Measurements from ENCODE around the gene UPF1.

UPF1 gene

DNA sequence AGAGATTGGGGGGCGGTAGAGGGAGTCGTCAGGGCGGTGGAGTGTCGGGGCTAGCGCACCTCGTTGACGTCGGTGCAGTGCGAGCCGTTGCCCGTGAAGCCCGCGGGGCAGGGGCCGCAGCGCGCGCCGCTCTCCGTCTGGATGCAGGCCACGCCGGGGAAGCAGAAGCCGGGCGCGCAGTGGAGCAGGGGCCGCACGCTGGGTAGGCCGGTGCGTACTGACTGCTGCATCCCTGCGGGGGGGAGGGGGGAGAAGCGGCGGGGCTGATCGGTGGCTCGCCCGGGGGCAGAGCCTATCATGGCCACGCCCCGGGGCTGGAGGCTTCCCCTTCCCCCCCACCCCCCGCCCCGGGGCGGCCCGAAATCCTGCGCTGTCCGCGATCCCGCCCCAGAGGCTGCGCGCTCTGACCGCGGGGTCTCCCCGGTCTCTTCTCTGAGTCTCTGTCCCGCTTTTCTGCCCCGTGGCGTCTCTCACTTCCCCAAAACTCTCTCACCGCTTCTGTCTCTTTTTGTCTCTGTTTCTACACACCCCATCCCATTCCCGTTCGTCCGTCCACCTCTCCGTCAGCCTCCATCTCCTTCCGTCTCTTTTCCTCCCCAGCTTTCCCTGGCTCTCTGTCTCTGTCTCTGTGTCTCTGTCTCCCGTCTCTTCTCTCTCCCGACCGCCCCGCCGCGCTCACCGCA, 41.7 kb upstream of the UPF1 start:
- H4K20me1 ChIP-seq (ENCODE audit: insufficient read depth, low read length) = no peaks in the 10 kb centered on the region
- H3K4me2 ChIP-seq (ENCODE audit: low read depth, low read length) = no peak overlapping the region

GRCh38 chr19:18790566-18791314, 41.0 kb upstream of the UPF1 start, which contains the start of gene COMP:
TSS of gene COMP (minus strand) at chr19:18791305. CDS start at chr19:18791269, 36 bp downstream.
- Histone ChIP-seq H4K20me1 (ENCODE audit: insufficient read depth, low read length) (no peaks in the 10 kb centered on the region), H2AFZ (ENCODE audit: low read length) (no peak within 1 kb of the TSS), H3K36me3 (replicated peaks; ENCODE audit: insufficient read depth, low read length) (no peaks in the 10 kb centered on the region), H3K4me1 (ENCODE audit: low read length) (no peaks in the 10 kb centered on the region), H3K4me2 (ENCODE audit: low read depth, low read length) (no peak within 1 kb of the TSS), H3K9ac (ENCODE audit: low read length) (no peak within 1 kb of the TSS), H3K27ac (ENCODE audit: low read length) (no peak within 1 kb of the TSS), H3K27me3 (replicated peaks; ENCODE audit: insufficient read depth, low read length) (peaks cover 67% of the 10 kb centered on the region), H3K9me3 (replicated peaks; ENCODE audit: insufficient read depth, low read length) (no peaks in the 10 kb centered on the region), H3K79me2 (ENCODE audit: low read length) (no peaks in the 10 kb centered on the region), H3F3A (ENCODE audit: insufficient read depth, low read length) (no peaks in the 10 kb centered on the region), H3K4me3 (ENCODE audit: low read length) (no peak within 1 kb of the TSS), H3K9me2 (replicated peaks; ENCODE audit: insufficient read depth, low read length) (no peaks in the 10 kb centered on the region)
- TF ChIP-seq EZH2 (optimal IDR thresholded peaks at IDR 0.05; ENCODE audit: low read depth, low read length) (peak; percentile 47), CTCF (IDR thresholded peaks at IDR 0.05; ENCODE audit: low read length) (no peak), EZH2phosphoT487 (IDR thresholded peaks at IDR 0.05; ENCODE audit: low read length) (no peak)
- DNase-seq = no peak

More for the DNA sequence above, 41.7 kb upstream of the UPF1 start:
- Histone ChIP-seq H3K36me3 (replicated peaks; ENCODE audit: insufficient read depth, low read length) (no peaks in the 10 kb centered on the region), H3K27me3 (replicated peaks; ENCODE audit: insufficient read depth, low read length) (peaks cover 61% of the 10 kb centered on the region), H2AFZ (ENCODE audit: low read length) (no peak overlapping the region), H3K9me2 (replicated peaks; ENCODE audit: insufficient read depth, low read length) (no peaks in the 10 kb centered on the region), H3K4me1 (ENCODE audit: low read length) (no peaks in the 10 kb centered on the region), H3K9me3 (replicated peaks; ENCODE audit: insufficient read depth, low read length) (no peaks in the 10 kb centered on the region), H3K79me2 (ENCODE audit: low read length) (no peaks in the 10 kb centered on the region), H3K4me3 (ENCODE audit: low read length) (no peak overlapping the region), H3F3A (ENCODE audit: insufficient read depth, low read length) (no peaks in the 10 kb centered on the region), H3K27ac (ENCODE audit: low read length) (no peak overlapping the region), H3K9ac (ENCODE audit: low read length) (no peak overlapping the region)
- TF ChIP-seq EZH2phosphoT487 (IDR thresholded peaks at IDR 0.05; ENCODE audit: low read length) (no peak), CTCF (IDR thresholded peaks at IDR 0.05; ENCODE audit: low read length) (no peak), EZH2 (optimal IDR thresholded peaks at IDR 0.05; ENCODE audit: low read depth, low read length) (no peak)
- DNase-seq = no peak

DNA sequence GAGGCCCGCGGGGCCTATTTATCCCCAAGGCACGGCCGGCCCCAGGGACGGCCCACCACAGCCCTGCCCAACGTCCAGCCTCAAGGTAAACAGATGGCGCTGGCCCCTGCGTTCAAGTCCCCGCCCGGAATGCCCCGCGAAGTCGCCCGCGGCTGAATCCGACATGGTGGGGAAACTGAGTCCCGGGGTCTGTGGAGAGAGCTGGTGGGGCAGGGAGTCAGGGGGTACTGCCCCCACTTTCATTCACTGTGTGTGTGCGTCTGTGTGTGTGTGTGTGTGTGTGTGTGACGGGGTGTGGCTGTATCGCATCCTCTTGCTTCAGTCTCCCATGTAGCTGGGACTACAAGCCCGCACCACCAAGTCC, 40.5 kb upstream of the UPF1 start:
- H3K9me3 ChIP-seq (replicated peaks; ENCODE audit: insufficient read depth, low read length) = no peaks in the 10 kb centered on the region
- no peak overlapping the region for H3K27ac ChIP-seq (ENCODE audit: low read length)
- H3K4me3 ChIP-seq (ENCODE audit: low read length) = no peak overlapping the region
- no peaks in the 10 kb centered on the region for H3K9me2 ChIP-seq (replicated peaks; ENCODE audit: insufficient read depth, low read length)
- H4K20me1 ChIP-seq (ENCODE audit: insufficient read depth, low read length) = no peaks in the 10 kb centered on the region
- no peaks in the 10 kb centered on the region for H3K79me2 ChIP-seq (ENCODE audit: low read length)
- H3K4me1 ChIP-seq (ENCODE audit: low read length) = no peaks in the 10 kb centered on the region
- no peak overlapping the region for H3K4me2 ChIP-seq (ENCODE audit: low read depth, low read length)
- H3K27me3 ChIP-seq (replicated peaks; ENCODE audit: insufficient read depth, low read length) = peaks cover 73% of the 10 kb centered on the region
- no peaks in the 10 kb centered on the region for H3F3A ChIP-seq (ENCODE audit: insufficient read depth, low read length)
- TF ChIP-seq CTCF (IDR thresholded peaks at IDR 0.05; ENCODE audit: low read length) = no peak
- no peak for TF ChIP-seq EZH2phosphoT487 (IDR thresholded peaks at IDR 0.05; ENCODE audit: low read length)
- no peak for TF ChIP-seq EZH2 (optimal IDR thresholded peaks at IDR 0.05; ENCODE audit: low read depth, low read length)
- no peaks in the 10 kb centered on the region for H3K36me3 ChIP-seq (replicated peaks; ENCODE audit: insufficient read depth, low read length)
- no peak overlapping the region for H2AFZ ChIP-seq (ENCODE audit: low read length)
- H3K9ac ChIP-seq (ENCODE audit: low read length) = no peak overlapping the region
- DNase-seq = no peak
